ENCODE measurements around the gene HK1. TPM values are rescaled to one million over a fixed set of nuclear protein-coding genes. Genes with fewer than 3 reads are reported as not detected.
"Not testable (repeated sequence)": the region's sequence is repeated elsewhere in the genome, so short reads cannot be mapped to it uniquely, and the experiment has no call there.

The HK1 gene
- total RNA-seq, 2 experiments from 2014 or later = 213 to 220 TPM

GRCh38 chr10:69242040-69242851, 36.0 kb upstream of the HK1 start:
- ChIA-PET CTCF (interaction anchor here (0.6 to 1.5 kb wide), 6 partner anchors 22 to 265 kb away, joined by 3 to 4 read pairs (median 3); partner anchors contain the start of gene HKDC1), POLR2A (no interaction called here)
- Mint-ChIP-seq H3K9me3 (no peaks in the 10 kb centered on the region), H3K4me3 (no peak overlapping the region), H3K27ac (no peak overlapping the region), H3K27me3 (no peaks in the 10 kb centered on the region), H3K36me3 (no peaks in the 10 kb centered on the region), H3K4me1 (ENCODE audit: low read depth) (peaks cover 7% of the 10 kb centered on the region)
- DNase-seq = no peak
- intact Hi-C loops (cut with micrococcal nuclease) = no loop called here

DNA sequence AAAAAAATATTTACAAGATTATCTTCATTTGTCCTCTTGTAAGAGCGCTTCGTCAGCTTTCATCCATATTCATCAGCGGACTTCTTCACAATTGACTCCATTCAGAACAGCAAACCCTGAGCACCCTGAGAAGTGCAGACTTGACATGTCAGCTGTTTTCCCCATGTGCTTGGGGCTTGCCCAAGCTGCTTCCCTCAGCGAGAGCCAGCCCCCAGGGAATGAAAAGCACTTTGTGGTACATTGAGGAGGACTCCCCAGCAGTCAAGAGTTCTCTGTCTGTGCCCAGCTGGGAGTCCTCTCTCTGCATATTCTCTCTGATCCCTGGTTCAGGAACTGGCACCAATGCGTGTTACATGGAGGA, 35.5 kb upstream of the HK1 start:
- Mint-ChIP-seq H3K27ac (no peak overlapping the region), H3K36me3 (no peaks in the 10 kb centered on the region), H3K9me3 (no peaks in the 10 kb centered on the region), H3K27me3 (no peaks in the 10 kb centered on the region), H3K4me1 (ENCODE audit: low read depth) (peaks cover 3% of the 10 kb centered on the region), H3K4me3 (no peak overlapping the region)
- CTCF ChIA-PET = interaction anchor here (0.6 to 1.5 kb wide), 4 partner anchors 91 to 265 kb away, joined by 3 to 4 read pairs (median 3); no protein-coding TSS in a partner anchor
- POLR2A ChIA-PET = no interaction called here
- intact Hi-C loops (cut with micrococcal nuclease) = no loop called here
- DNase-seq = no peak

DNA sequence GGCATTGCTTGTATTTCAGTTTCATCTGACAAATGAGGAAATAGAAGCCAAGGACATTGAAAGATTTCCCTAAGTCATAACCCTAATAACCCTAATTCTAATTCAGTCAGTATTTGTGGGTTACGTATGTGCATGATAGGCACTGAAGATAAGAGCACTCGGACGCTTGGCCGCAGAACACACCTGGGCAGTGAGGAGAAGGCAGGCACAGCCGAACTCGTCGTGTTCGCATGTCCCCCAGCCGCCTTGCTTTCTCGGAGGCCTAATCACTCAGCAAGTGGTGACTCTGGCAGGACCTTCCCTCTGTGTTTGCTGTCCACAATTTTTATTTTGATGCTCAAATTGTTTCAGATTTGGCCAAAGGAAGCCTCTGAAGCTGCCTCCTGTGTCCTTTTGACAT, 34.5 kb upstream of the HK1 start:
- POLR2A ChIA-PET = no interaction called here

GRCh38 chr10:69246036-69246435, 32.3 kb upstream of the HK1 start:
- no peaks in the 10 kb centered on the region for H3K36me3 Mint-ChIP-seq
- H3K4me1 Mint-ChIP-seq (ENCODE audit: low read depth) = no peaks in the 10 kb centered on the region
- H3K4me3 Mint-ChIP-seq = no peak overlapping the region
- no peaks in the 10 kb centered on the region for H3K27me3 Mint-ChIP-seq
- ChIA-PET CTCF (interaction anchor here (1.2 to 1.5 kb wide), 2 partner anchors 146 to 162 kb away, joined by 3 to 5 read pairs; no protein-coding TSS in a partner anchor), POLR2A (no interaction called here)
- no peaks in the 10 kb centered on the region for H3K9me3 Mint-ChIP-seq
- no peak for DNase-seq
- intact Hi-C loops (cut with micrococcal nuclease) = no loop called here
- no peak overlapping the region for H3K27ac Mint-ChIP-seq

More for the DNA sequence above, 34.5 kb upstream of the HK1 start:
- Mint-ChIP-seq H3K27me3 (no peaks in the 10 kb centered on the region), H3K27ac (no peak overlapping the region), H3K36me3 (no peaks in the 10 kb centered on the region), H3K4me1 (ENCODE audit: low read depth) (peaks cover 3% of the 10 kb centered on the region), H3K9me3 (no peaks in the 10 kb centered on the region), H3K4me3 (no peak overlapping the region)
- intact Hi-C loops (cut with micrococcal nuclease) = no loop called here
- DNase-seq = no peak
- CTCF ChIA-PET = no interaction called here

GRCh38 chr10:69246581-69247312, 31.5 kb upstream of the HK1 start:
- Mint-ChIP-seq H3K9me3 (no peaks in the 10 kb centered on the region), H3K27me3 (no peaks in the 10 kb centered on the region), H3K27ac (no peak overlapping the region), H3K36me3 (no peaks in the 10 kb centered on the region), H3K4me3 (no peak overlapping the region), H3K4me1 (ENCODE audit: low read depth) (no peaks in the 10 kb centered on the region)
- CTCF ChIA-PET = interaction anchor here (1.2 to 1.5 kb wide), 2 partner anchors 146 to 162 kb away, joined by 3 to 5 read pairs; no protein-coding TSS in a partner anchor
- intact Hi-C loops (cut with micrococcal nuclease) = no loop called here
- no peak for DNase-seq
- POLR2A ChIA-PET = no interaction called here

GRCh38 chr10:69247313-69247710, 31.0 kb upstream of the HK1 start:
- no peak overlapping the region for H3K27ac Mint-ChIP-seq
- H3K4me3 Mint-ChIP-seq = no peak overlapping the region
- H3K27me3 Mint-ChIP-seq = no peaks in the 10 kb centered on the region
- H3K36me3 Mint-ChIP-seq = no peaks in the 10 kb centered on the region
- no peak for DNase-seq
- intact Hi-C loops (cut with micrococcal nuclease) = no loop called here
- ChIA-PET CTCF (interaction anchor here (1.5 kb wide), 1 partner anchor 161 kb away, joined by 5 read pairs; no protein-coding TSS in a partner anchor), POLR2A (no interaction called here)
- no peaks in the 10 kb centered on the region for H3K4me1 Mint-ChIP-seq (ENCODE audit: low read depth)
- no peaks in the 10 kb centered on the region for H3K9me3 Mint-ChIP-seq

DNA sequence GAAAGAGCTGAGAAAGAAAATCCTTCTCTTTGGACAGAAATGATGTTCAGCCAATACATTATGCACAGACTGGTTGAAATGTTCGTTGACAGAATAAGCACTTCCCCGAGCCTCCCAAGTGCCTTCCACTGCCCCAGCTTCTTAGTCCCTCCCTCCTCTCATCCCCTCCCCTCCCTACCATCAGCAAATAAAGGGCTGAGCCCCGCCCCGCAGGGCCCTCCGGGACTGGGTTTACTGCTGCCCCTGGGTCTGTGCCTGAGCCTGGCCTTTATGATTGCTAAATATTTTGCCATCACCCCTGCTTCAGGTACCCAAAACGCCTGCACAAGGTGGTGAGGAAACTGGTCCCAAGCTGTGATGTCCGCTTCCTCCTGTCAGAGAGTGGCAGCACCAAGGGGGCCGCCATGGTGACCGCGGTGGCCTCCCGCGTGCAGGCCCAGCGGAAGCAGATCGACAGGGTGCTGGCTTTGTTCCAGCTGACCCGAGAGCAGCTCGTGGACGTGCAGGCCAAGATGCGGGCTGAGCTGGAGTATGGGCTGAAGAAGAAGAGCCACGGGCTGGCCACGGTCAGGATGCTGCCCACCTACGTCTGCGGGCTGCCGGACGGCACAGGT, 30.1 kb upstream of the HK1 start:
- no peaks in the 10 kb centered on the region for H3K4me1 Mint-ChIP-seq (ENCODE audit: low read depth)
- no peak for DNase-seq
- no peak overlapping the region for H3K4me3 Mint-ChIP-seq
- no peaks in the 10 kb centered on the region for H3K36me3 Mint-ChIP-seq
- CTCF ChIA-PET = no interaction called here
- H3K27me3 Mint-ChIP-seq = no peaks in the 10 kb centered on the region
- H3K9me3 Mint-ChIP-seq = no peaks in the 10 kb centered on the region
- POLR2A ChIA-PET = no interaction called here
- intact Hi-C loops (cut with micrococcal nuclease) = no loop called here
- H3K27ac Mint-ChIP-seq = no peak overlapping the region

GRCh38 chr10:69250041-69250440, 28.3 kb upstream of the HK1 start:
- no peak for DNase-seq
- Mint-ChIP-seq H3K27ac (no peak overlapping the region), H3K4me1 (ENCODE audit: low read depth) (no peaks in the 10 kb centered on the region), H3K36me3 (no peaks in the 10 kb centered on the region), H3K4me3 (no peak overlapping the region), H3K9me3 (no peaks in the 10 kb centered on the region), H3K27me3 (no peaks in the 10 kb centered on the region)
- POLR2A ChIA-PET = no interaction called here
- CTCF ChIA-PET = no interaction called here
- intact Hi-C loops (cut with micrococcal nuclease) = no loop called here

GRCh38 chr10:69251417-69251816, 26.9 kb upstream of the HK1 start:
- CTCF ChIA-PET; H3K4me3 Mint-ChIP-seq; H3K36me3 Mint-ChIP-seq; H3K27ac Mint-ChIP-seq; intact Hi-C loops (cut with micrococcal nuclease); POLR2A ChIA-PET; H3K27me3 Mint-ChIP-seq; H3K9me3 Mint-ChIP-seq; DNase-seq; H3K4me1 Mint-ChIP-seq (ENCODE audit: low read depth): not testable (repeated sequence)

- POLR2A ChIA-PET = interaction anchor here (0.6 kb wide), 1 partner anchor 12 kb away, joined by 4 read pairs; no protein-coding TSS in a partner anchor
These were observed 25.1 kb upstream of the HK1 start for GRCh38 chr10:69253171-69253570.

GRCh38 chr10:69254877-69255276, 23.4 kb upstream of the HK1 start:
- no peaks in the 10 kb centered on the region for H3K4me1 Mint-ChIP-seq (ENCODE audit: low read depth)
- intact Hi-C loops (cut with micrococcal nuclease) = no loop called here
- H3K36me3 Mint-ChIP-seq = no peaks in the 10 kb centered on the region
- POLR2A ChIA-PET = no interaction called here
- CTCF ChIA-PET = no interaction called here
- DNase-seq = no peak
- H3K27me3 Mint-ChIP-seq = no peaks in the 10 kb centered on the region
- no peak overlapping the region for H3K4me3 Mint-ChIP-seq
- H3K27ac Mint-ChIP-seq = no peak overlapping the region
- no peaks in the 10 kb centered on the region for H3K9me3 Mint-ChIP-seq

More at GRCh38 chr10:69253171-69253570, 25.1 kb upstream of the HK1 start:
- no peak for DNase-seq
- H3K4me3 Mint-ChIP-seq = no peak overlapping the region
- intact Hi-C loops (cut with micrococcal nuclease) = no loop called here
- H3K36me3 Mint-ChIP-seq = no peaks in the 10 kb centered on the region
- H3K27ac Mint-ChIP-seq = no peak overlapping the region
- no peaks in the 10 kb centered on the region for H3K27me3 Mint-ChIP-seq
- no peaks in the 10 kb centered on the region for H3K9me3 Mint-ChIP-seq
- H3K4me1 Mint-ChIP-seq (ENCODE audit: low read depth) = no peaks in the 10 kb centered on the region
- CTCF ChIA-PET = interaction anchor here (1.2 kb wide), 1 partner anchor 140 kb away, joined by 4 read pairs; no protein-coding TSS in a partner anchor

- POLR2A ChIA-PET = no interaction called here
- H3K27ac Mint-ChIP-seq = no peak overlapping the region
These were observed 18.6 kb upstream of the HK1 start for GRCh38 chr10:69259547-69260243.

More at GRCh38 chr10:69259547-69260243, 18.6 kb upstream of the HK1 start:
- Mint-ChIP-seq H3K4me3 (no peak overlapping the region), H3K36me3 (no peaks in the 10 kb centered on the region), H3K27me3 (no peaks in the 10 kb centered on the region), H3K4me1 (ENCODE audit: low read depth) (peaks cover 18% of the 10 kb centered on the region), H3K9me3 (no peaks in the 10 kb centered on the region)
- intact Hi-C loops (cut with micrococcal nuclease) = no loop called here
- no peak for DNase-seq
- CTCF ChIA-PET = no interaction called here
